ENCODE measurements around the gene APCDD1L. TPM values are rescaled to one million over a fixed set of nuclear protein-coding genes. Genes with fewer than 3 reads are reported as not detected.

Gene APCDD1L
- total and polyA plus RNA-seq, 3 experiments from 2014 or later: not detected

DNA sequence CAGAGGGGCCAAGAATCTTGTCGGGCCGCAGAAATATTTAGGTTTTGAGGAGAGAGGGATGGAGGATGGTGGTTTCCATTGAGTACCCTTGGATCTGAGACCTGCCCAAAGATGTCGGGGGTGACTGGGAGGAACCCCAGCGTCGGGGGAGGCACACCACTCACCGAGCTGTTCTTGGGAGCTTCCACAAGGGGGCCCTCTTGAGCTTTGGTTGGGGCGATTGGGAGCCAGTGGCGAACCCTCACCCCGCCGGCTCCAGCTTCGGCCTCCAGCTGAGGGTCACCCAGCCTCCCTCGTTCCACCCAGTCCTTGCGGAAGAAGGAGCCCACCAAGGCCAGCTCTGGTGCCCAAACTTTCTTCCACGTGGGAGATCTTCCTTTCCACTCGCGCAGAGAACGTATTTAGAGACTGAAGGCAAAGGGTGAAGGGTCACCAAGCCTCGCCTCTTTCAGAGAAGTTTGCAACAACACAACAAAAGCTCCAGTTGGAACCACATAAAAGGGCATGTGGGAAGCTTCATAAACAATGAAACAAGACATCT, 33.6 kb downstream of the APCDD1L start:
- CTCF ChIA-PET: interaction anchor here (1.2 kb wide), 1 partner anchor 213 kb away, joined by 3 read pairs; no protein-coding TSS in a partner anchor
- peak in 2 of 5 donors; percentile 16 to 39 for DNase-seq
- POLR2A ChIA-PET: no interaction called here
- H3K36me3 ChIP-seq (ENCODE audit: insufficient read depth, low read length): no peaks in the 10 kb centered on the region
- no peaks in the 10 kb centered on the region for H3K9me3 ChIP-seq (ENCODE audit: low read length)
- Mint-ChIP-seq H3K36me3 (peaks cover 4 to 33% (median 5%) of the 10 kb centered on the region in 3 donors), H3K27ac (no peak overlapping the region), H3K4me3 (no peak overlapping the region), H3K27me3 (peaks cover 12 to 36% of the 10 kb centered on the region in 2 donors), H3K9me3 (peaks cover 10 to 27% (median 19%) of the 10 kb centered on the region in 5 donors), H3K4me1 (peaks cover 0 to 7% (median 0%) of the 10 kb centered on the region in 3 donors)
- no peaks in the 10 kb centered on the region for H3K4me1 ChIP-seq (ENCODE audit: insufficient read depth, low read length)
- no peak overlapping the region for H3K27ac ChIP-seq (ENCODE audit: low read depth, low read length)
- no peaks in the 10 kb centered on the region for H3K27me3 ChIP-seq (ENCODE audit: insufficient read depth, low read length, poor library complexity, severe bottlenecking)
- H3K4me3 ChIP-seq (ENCODE audit: low read length): no peak overlapping the region

DNA sequence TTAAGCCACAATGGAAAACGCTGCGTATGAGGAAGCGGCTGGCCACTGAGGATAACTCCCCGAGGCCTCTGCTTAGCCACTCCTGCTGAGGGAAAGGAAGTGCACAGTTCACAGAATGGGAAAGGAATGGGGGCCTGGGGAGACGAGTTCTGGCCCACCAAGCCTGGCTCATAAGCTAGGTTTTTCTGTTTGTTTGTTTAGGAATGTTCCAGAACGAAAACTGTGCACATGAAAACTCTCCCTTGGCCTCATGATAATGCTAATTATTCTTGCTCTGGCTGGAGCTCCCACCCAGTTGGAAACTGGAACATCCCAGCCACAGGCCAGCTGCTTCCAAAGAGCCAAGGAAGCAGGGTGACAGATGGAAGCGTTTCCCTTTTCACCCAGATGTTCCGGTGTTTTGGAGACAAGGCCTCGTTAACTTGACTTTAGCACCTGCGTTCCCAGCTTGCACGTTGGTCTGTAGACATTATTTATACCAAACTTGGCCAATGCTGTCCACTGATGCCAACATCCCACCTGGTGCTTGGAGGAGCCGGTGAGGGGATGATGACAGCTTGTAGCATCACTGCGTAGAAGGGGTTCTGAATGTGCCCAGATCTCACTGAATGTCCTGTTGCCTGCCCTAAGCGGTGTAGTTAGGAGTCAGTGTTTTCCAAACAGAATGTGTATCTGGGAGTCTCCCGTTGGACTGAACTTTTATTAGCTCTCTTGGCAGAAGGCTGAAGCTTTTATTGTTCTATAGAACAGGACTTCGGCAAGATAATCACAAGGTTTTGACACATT, 34.5 kb downstream of the APCDD1L start:
- Histone ChIP-seq H3K9me3 (ENCODE audit: low read length) (no peaks in the 10 kb centered on the region), H3K36me3 (ENCODE audit: insufficient read depth, low read length) (no peaks in the 10 kb centered on the region), H3K27ac (ENCODE audit: low read depth, low read length) (no peak overlapping the region), H3K4me3 (ENCODE audit: low read length) (no peak overlapping the region), H3K27me3 (ENCODE audit: insufficient read depth, low read length, poor library complexity, severe bottlenecking) (no peaks in the 10 kb centered on the region), H3K4me1 (ENCODE audit: insufficient read depth, low read length) (no peaks in the 10 kb centered on the region)
- Mint-ChIP-seq H3K27ac (no peak overlapping the region), H3K9me3 (peaks cover 2 to 19% (median 11%) of the 10 kb centered on the region in 5 donors), H3K36me3 (peaks cover 0 to 25% (median 2%) of the 10 kb centered on the region in 3 donors), H3K4me1 (peaks cover 0 to 7% (median 0%) of the 10 kb centered on the region in 3 donors), H3K4me3 (no peak overlapping the region), H3K27me3 (peaks cover 6 to 29% of the 10 kb centered on the region in 2 donors)
- POLR2A ChIA-PET: no interaction called here
- DNase-seq: no peak
- CTCF ChIA-PET: interaction anchor here (1.2 kb wide), 1 partner anchor 213 kb away, joined by 3 read pairs; no protein-coding TSS in a partner anchor

DNA sequence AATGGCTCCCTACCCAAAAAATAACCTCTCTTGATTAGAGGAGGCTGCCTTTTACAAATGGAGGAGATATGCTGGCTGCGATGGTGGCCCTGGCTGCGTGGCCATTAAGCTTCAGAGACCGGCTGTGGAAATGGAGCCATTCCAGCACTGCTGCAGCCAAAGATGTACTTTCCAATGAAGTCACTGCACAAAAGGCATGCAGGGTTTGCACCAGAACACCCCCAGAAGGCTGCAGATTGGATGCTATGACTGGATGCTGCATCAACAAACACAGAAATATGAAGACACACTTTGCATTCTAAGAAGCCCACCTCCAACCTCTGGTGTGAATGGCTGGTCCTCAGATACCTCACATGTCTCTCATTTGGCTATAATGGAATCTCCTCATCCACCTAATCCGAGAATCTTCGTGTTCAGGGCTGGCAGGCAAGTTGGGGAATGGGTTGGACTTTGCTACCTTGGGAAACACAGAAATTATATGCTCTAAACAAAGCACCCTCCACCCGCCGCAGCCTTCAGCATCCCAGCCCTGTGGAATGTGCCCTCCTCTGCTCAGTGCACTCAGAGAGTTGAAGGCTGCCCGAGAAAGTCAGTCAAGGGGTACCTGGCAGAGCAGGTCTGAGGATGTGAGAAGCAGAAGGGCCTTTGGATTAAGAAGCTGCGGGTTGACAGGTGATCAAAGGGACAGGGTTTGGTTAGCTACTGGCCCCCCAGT, 35.3 kb downstream of the APCDD1L start:
- peaks cover 0 to 7% (median 0%) of the 10 kb centered on the region in 3 donors for H3K4me1 Mint-ChIP-seq
- no peaks in the 10 kb centered on the region for H3K9me3 ChIP-seq (ENCODE audit: low read length)
- peaks cover 6 to 29% of the 10 kb centered on the region in 2 donors for H3K27me3 Mint-ChIP-seq
- H3K9me3 Mint-ChIP-seq: peaks cover 0 to 13% (median 5%) of the 10 kb centered on the region in 5 donors
- H3K4me1 ChIP-seq (ENCODE audit: insufficient read depth, low read length): no peaks in the 10 kb centered on the region
- no peak overlapping the region for H3K4me3 ChIP-seq (ENCODE audit: low read length)
- no peak overlapping the region for H3K27ac ChIP-seq (ENCODE audit: low read depth, low read length)
- peaks cover 0 to 17% (median 2%) of the 10 kb centered on the region in 3 donors for H3K36me3 Mint-ChIP-seq
- peak overlapping the region in 1 of 8 donors; percentile 20 for H3K27ac Mint-ChIP-seq
- H3K4me3 Mint-ChIP-seq: no peak overlapping the region
- no peaks in the 10 kb centered on the region for H3K27me3 ChIP-seq (ENCODE audit: insufficient read depth, low read length, poor library complexity, severe bottlenecking)
- POLR2A ChIA-PET: interaction anchor here (0.6 kb wide), 1 partner anchor 72 kb away, joined by 7 read pairs; no protein-coding TSS in a partner anchor
- H3K36me3 ChIP-seq (ENCODE audit: insufficient read depth, low read length): no peaks in the 10 kb centered on the region
- no peak for DNase-seq
- CTCF ChIA-PET: no interaction called here

DNA sequence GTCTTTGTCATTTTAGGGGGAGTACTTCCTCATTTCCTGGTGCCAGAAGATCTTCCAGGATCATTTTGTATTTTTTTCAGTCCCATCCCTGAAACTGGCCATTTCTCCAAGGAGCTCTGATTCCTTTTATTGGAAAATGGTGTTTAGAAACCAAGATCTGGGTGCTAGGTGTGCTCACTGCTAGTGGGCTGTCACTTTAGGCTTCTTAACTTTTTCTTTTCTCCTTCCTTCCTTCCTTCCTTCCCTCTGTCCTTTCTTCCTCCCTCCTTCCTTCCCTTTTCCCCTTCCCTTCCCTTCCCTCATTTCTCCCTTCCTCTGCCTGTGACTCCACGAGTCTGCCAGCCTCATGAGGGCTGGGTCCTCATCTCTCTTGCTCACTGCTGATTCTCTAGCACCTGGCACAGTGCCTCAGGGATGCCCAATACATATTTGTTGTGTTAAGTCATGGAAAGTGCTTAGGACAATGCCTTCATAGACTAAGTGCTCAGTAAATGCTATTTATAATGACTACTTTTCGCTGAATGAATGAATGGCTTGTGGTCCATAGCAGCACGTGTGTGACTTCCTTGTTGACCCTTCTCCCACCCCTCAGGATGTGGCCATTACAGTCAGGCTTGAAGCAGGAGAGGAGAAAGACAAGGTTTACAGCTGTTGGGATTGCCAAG, 36.9 kb downstream of the APCDD1L start:
- H3K4me1 Mint-ChIP-seq: peaks cover 0 to 7% (median 0%) of the 10 kb centered on the region in 3 donors
- H3K36me3 ChIP-seq (ENCODE audit: insufficient read depth, low read length): no peaks in the 10 kb centered on the region
- H3K27ac Mint-ChIP-seq: peak overlapping the region in 1 of 8 donors; percentile 52
- H3K27me3 Mint-ChIP-seq: peaks cover 6 to 20% of the 10 kb centered on the region in 2 donors
- no peaks in the 10 kb centered on the region for H3K27me3 ChIP-seq (ENCODE audit: insufficient read depth, low read length, poor library complexity, severe bottlenecking)
- no peaks in the 10 kb centered on the region for H3K4me1 ChIP-seq (ENCODE audit: insufficient read depth, low read length)
- H3K9me3 Mint-ChIP-seq: peaks cover 0 to 7% (median 3%) of the 10 kb centered on the region in 5 donors
- H3K36me3 Mint-ChIP-seq: peaks cover 0 to 7% (median 2%) of the 10 kb centered on the region in 3 donors
- H3K4me3 ChIP-seq (ENCODE audit: low read length): no peak overlapping the region
- POLR2A ChIA-PET: no interaction called here
- CTCF ChIA-PET: interaction anchor here (1.2 kb wide), 1 partner anchor 926 kb away, joined by 3 read pairs; no protein-coding TSS in a partner anchor
- DNase-seq: no peak
- H3K27ac ChIP-seq (ENCODE audit: low read depth, low read length): no peak overlapping the region
- H3K9me3 ChIP-seq (ENCODE audit: low read length): no peaks in the 10 kb centered on the region
- H3K4me3 Mint-ChIP-seq: no peak overlapping the region

DNA sequence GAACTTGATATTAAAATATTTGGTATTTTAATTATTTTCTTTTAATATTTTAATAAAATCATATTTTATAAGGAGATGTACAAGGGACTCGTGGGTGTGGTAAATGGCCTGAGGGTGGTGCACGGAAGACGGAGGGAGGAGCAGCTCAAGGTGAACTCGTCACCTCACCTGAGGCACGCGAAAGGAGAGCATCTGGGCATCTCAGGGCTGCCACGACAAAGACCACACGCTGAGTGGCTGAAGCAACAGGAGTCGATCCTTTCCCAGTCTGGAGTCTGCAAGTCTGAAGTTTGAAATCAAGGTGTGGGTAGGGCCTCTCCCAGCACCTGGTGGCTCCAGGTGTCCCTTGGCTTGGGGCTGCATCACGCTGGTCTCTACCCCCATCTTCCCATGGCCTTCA, 39.7 kb downstream of the APCDD1L start:
- Histone ChIP-seq H3K27me3 (ENCODE audit: insufficient read depth, low read length, poor library complexity, severe bottlenecking) (no peaks in the 10 kb centered on the region), H3K36me3 (ENCODE audit: insufficient read depth, low read length) (no peaks in the 10 kb centered on the region), H3K27ac (ENCODE audit: low read depth, low read length) (no peak overlapping the region), H3K4me3 (ENCODE audit: low read length) (no peak overlapping the region), H3K9me3 (ENCODE audit: low read length) (no peaks in the 10 kb centered on the region), H3K4me1 (ENCODE audit: insufficient read depth, low read length) (no peaks in the 10 kb centered on the region)
- ChIA-PET POLR2A (no interaction called here), CTCF (no interaction called here)
- H3K9me3 Mint-ChIP-seq: peaks cover 0 to 5% (median 0%) of the 10 kb centered on the region in 5 donors
- peaks cover 0 to 2% of the 10 kb centered on the region in 2 donors for H3K27me3 Mint-ChIP-seq
- H3K27ac Mint-ChIP-seq: no peak overlapping the region
- H3K4me1 Mint-ChIP-seq: no peaks in the 10 kb centered on the region
- no peak overlapping the region for H3K4me3 Mint-ChIP-seq
- DNase-seq: no peak
- peaks cover 0 to 4% (median 0%) of the 10 kb centered on the region in 3 donors for H3K36me3 Mint-ChIP-seq

DNA sequence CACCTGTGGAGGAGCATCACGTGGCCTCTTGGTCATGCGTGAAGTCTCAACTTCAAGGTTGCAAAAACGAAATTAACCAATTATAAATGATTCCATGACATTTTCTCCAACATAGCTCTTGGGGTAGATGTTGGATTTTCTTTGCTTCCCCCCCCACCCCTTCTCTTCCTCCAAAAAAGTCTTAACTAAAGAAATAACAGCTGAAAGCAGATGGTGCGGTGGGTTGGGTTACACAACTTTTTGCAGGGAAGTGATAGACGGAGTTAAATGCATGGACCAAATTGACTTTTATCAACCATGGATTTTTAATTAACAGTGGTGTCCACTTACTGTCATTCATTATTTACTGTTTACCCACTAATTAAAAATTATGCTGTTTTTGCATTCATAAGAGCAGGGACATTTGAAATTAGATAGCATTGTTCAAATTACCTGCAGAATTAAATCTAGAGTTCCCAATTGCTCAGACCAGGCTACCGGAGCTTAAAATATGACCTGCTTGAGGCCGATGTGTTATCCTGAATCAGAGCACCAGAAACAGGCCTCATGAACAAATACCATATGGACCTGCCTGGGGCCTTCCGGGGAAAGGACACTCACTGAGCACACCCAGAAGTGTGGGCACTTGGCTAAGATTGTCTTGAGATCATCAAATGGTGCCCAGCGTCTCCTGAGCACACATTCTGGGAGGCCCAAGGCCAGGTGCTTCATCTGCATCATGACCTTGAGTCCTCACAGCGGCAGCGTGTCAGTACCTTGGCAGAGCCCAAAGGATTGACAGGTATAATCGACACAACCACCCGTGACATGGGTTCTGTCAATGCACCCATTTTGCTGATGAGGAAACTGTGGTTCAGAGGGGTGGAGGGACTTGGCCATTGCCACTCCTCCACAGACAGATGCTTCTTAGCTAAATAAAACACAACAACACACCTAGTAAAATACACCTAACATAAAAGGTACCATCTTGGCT, 41.5 kb downstream of the APCDD1L start:
- no peaks in the 10 kb centered on the region for H3K27me3 ChIP-seq (ENCODE audit: insufficient read depth, low read length, poor library complexity, severe bottlenecking)
- no peak for DNase-seq
- CTCF ChIA-PET: no interaction called here

More for the DNA sequence above, 41.5 kb downstream of the APCDD1L start:
- H3K9me3 ChIP-seq (ENCODE audit: low read length): no peaks in the 10 kb centered on the region
- no peak overlapping the region for H3K4me3 ChIP-seq (ENCODE audit: low read length)
- H3K4me1 ChIP-seq (ENCODE audit: insufficient read depth, low read length): no peaks in the 10 kb centered on the region
- H3K36me3 ChIP-seq (ENCODE audit: insufficient read depth, low read length): no peaks in the 10 kb centered on the region
- Mint-ChIP-seq H3K4me1 (no peaks in the 10 kb centered on the region), H3K27me3 (peaks cover 0 to 2% of the 10 kb centered on the region in 2 donors), H3K4me3 (no peak overlapping the region), H3K9me3 (peaks cover 0 to 5% (median 0%) of the 10 kb centered on the region in 5 donors), H3K27ac (peak overlapping the region in 2 of 8 donors; percentile 19 to 43), H3K36me3 (peaks cover 0 to 4% (median 0%) of the 10 kb centered on the region in 3 donors)
- no peak overlapping the region for H3K27ac ChIP-seq (ENCODE audit: low read depth, low read length)
- POLR2A ChIA-PET: no interaction called here
